WI38 (cell line): Measurements from ENCODE around the gene CPM.

Experiments used
- H3K4me3 ChIP-seq: 2 replicates; pipeline ENCODE4 v1.5.1; 2011; ENCODE audit warnings: low read depth, mild to moderate bottlenecking, control low read depth, low read length
- TF ChIP-seq, protein P1 (sequence below): IDR thresholded peaks from 2 replicates; pipeline ENCODE4 v1.5.1; 2012; ENCODE audit warnings: low read depth, mild to moderate bottlenecking, control low read depth, low read length

The CPM gene

DNA sequence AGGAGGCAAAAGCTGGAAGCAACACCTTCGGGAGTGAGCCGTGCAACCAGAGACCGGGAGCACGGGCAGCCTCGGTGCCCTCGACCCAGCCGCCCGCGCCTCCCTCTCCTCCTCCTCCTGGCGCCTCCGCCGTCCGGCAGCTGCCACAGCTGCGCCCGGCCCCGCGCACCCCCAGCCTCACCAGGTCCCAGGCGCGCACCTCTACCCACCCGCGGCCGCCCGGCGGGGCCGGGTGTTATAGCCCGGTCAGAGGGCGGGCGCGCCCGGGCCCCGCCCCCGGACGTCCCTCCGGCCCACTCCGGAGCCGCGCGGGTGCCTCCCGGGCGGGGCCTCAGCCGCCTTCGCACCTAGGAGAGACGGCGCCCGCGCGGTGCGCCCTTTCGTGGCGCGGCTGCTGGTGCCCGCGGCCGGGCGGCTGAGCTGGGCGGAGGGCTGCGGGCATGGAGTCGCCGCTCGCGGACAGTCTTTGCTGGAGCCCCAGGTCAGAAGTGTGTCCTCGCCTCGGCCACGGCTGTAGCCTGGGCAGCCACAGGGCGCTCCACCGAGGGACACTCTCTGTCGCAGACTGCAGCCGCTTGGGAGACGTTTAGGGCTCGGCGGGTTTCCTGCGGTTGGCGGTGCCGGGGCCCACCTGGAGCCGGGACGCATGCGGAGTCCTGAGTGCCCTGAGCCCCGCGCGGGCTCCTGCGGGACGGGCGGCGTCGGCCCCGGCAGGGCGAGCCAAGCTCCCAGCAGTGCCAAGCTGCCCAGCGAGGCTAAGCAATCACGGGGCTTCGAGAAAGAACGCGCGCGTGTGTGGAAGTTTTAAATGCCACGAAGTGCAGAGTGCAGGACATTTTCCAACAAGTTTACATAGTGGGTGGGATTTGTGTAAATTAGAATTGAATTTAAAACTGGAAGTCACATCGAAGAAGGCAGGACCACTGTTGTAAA lies at the start of gene CPM:
Gene CPM (minus strand): TSS at position 211 of the 933 bp plus-strand sequence. CDS start 334 bp downstream, outside the sequence.
- peak within 1 kb of the TSS; percentile 62 for H3K4me3 ChIP-seq

DNA sequence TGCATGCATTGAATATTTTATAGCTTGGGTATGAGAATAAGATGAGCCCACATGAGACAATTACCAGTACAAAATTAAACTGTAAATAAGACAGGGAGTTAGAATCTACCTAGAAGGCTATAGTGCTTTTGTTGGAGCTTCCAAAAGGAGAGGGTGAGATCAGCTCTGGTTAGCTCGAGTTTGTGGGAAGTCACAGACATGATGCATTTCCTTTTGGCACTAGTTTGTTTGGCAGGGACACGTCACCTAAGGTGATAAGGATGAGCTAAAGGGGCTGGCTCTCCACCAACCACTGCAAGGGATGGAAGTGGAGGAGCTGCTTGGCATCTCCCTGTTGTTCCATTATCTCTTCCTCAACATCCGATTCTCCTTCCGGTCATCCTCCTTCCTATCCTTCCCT lies 48.5 kb upstream of the CPM start:
- H3K4me3 ChIP-seq = no peak overlapping the region
- TF ChIP-seq, protein P1, sequence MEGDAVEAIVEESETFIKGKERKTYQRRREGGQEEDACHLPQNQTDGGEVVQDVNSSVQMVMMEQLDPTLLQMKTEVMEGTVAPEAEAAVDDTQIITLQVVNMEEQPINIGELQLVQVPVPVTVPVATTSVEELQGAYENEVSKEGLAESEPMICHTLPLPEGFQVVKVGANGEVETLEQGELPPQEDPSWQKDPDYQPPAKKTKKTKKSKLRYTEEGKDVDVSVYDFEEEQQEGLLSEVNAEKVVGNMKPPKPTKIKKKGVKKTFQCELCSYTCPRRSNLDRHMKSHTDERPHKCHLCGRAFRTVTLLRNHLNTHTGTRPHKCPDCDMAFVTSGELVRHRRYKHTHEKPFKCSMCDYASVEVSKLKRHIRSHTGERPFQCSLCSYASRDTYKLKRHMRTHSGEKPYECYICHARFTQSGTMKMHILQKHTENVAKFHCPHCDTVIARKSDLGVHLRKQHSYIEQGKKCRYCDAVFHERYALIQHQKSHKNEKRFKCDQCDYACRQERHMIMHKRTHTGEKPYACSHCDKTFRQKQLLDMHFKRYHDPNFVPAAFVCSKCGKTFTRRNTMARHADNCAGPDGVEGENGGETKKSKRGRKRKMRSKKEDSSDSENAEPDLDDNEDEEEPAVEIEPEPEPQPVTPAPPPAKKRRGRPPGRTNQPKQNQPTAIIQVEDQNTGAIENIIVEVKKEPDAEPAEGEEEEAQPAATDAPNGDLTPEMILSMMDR = no peak

More for the DNA sequence above, at the start of gene CPM:
- TF ChIP-seq, protein P1 = no peak

DNA sequence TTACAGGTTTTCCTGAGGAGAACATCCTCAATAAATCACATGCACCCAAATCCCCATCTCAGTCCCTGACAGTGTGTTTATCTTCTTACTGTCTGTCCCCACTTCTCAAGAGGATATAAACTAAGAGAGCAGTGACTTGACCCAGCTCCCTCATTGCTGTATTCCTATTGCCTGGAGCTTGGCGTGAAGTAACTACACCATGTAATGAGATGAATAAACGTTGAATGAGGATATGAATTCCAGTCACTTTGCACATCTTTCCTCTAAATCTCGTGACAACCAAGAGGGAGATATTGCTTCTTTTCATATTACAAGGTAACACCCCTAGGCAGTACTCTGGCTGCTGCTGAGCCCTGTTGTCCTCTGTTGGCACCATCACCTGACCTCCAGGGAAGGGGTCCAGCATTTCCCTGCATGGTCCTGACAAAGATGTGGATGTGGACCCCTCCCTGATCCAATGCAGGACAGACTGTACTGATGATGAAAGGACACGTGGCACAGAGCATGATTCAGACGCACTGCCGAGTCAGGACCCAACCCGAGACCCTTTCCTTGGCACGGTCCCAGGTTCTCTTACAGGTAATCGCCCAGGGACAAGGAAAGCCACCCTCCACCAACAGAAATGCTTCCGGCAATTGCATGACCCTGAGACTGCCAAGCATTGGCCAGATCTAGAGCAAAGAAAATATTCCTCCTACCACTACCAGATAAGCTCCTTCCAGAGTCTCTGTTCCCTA lies 47.7 kb upstream of the CPM start:
- TF ChIP-seq, protein P1 = no peak
- no peak overlapping the region for H3K4me3 ChIP-seq

DNA sequence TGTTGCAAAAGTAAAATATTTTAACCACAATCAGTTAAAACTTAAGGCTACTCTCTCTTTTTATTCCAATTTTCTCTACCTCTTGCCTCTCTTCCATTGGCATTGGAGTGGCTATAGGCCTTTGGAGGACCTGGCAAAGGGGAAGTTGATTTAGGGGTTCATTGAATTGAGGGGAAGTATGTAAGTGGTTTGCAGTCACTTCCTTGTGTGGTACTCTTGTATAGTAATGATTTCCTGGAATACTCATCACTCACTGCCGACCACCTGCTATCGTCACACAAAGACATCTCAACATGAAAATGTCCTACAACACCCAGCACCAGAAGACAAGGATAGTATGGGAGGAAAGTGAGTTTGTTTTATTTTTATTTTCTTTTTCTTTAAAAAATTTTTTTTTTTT lies 45.7 kb upstream of the CPM start:
- TF ChIP-seq, protein P1 = no peak
- no peak overlapping the region for H3K4me3 ChIP-seq

DNA sequence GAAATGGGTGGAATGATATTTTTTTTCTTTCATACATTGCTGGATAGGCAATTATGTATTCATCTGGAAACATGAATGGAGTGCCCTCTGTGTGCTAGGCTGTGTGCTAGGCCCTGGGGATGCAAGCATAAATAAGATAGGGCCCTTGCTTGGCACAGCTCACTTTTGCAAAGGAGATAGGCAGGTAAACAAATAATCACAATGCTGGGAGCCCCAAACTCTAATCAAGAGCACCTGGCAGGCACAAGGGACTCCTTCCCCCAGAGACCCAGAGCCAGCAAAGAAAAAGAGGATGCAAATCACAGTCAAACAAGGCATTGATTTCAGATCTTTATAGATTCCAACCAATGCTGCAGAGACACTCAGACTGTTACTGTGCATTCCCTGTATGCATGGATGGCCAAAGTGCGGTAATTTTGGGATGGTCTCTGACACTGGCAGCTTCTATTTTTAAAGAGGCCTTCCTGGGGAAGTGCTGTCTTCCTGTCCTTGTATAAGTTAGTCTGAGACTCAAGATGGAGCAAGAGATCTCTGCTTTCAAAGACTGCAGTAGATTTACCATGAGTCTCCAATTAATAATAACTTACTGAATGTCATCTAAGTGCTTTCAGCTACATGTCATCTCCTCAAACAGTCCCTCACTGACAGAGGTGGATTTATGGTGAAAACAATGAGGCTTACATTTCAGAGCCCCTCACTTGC lies 45.1 kb upstream of the CPM start:
- TF ChIP-seq, protein P1 = no peak
- H3K4me3 ChIP-seq = no peak overlapping the region

DNA sequence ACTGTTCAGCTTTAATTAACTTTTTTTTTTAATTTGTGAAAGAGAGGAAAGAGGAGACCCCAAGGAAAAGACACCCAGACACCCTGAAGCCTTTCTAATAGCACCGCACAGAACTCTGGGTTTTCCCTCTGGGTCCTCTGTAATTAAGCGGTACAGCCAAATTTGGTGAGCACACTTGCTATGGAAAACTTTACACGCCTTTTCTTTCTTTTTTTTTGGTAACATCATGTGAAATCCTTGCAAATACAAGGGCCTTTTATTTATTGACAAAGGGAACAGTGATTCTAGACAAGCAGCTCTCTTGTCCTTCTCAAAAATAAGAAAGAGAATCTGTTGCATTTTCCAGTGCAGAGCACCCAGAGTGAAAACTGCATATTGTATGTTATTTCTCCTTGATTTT lies 44.4 kb upstream of the CPM start:
- H3K4me3 ChIP-seq = no peak overlapping the region
- TF ChIP-seq, protein P1 = no peak
